ENCODE measurements around the gene MCL1. TPM values are rescaled to one million over a fixed set of nuclear protein-coding genes. Genes with fewer than 3 reads are reported as not detected.
A peak's percentile ranks its signal among the peaks of the same experiment; 100 is the strongest.

The MCL1 gene
- total and polyA plus RNA-seq, 4 donors: 109 to 336 (median 300) TPM

DNA sequence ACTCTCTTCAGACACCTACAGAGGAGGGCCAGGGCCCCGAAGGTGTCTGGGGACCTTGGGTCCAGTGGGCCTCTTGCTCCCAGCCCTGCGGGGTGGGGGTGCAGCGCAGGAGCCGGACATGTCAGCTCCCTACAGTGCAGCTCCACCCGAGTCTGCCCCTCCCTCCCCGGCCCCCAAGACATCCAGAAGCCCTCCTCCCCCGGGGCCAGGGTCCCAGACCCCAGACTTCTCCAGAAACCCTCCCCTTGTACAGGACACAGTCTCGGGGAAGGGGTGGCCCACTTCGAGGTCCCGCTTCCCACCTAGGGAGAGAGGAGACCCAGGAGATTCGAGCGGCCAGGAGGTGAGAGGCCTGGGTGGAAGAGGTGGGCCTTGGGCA is 26.5 kb downstream of the MCL1 start:
- 77 to 78% methylated on average over 12 of the region's 12 CpGs for WGBS, 2 donors
- Histone ChIP-seq H3K9ac (ENCODE audit: insufficient read depth in 1 of 2, low read length in 2 of 2) (no peak overlapping the region), H3K4me1 (ENCODE audit: control insufficient read depth in 5 of 5, insufficient read depth in 5 of 5, low read length in 5 of 5) (peaks cover 0 to 38% (median 7%) of the 10 kb centered on the region in 5 donors), H3K9me3 (ENCODE audit: control insufficient read depth in 4 of 4, insufficient read depth in 3 of 4, low read length in 3 of 4) (no peaks in the 10 kb centered on the region), H3K27me3 (ENCODE audit: control insufficient read depth in 3 of 3, insufficient read depth in 3 of 3, low read length in 2 of 3) (no peaks in the 10 kb centered on the region), H3K4me3 (no peak overlapping the region), H3K27ac (ENCODE audit: low read depth in 1 of 2, low read length in 1 of 2) (peak overlapping the region; percentile 8 to 34), H3K36me3 (ENCODE audit: control insufficient read depth in 4 of 4, insufficient read depth in 4 of 4, low read length in 4 of 4) (peaks cover 0 to 19% (median 5%) of the 10 kb centered on the region in 4 donors)
- TF ChIP-seq, protein P1, sequence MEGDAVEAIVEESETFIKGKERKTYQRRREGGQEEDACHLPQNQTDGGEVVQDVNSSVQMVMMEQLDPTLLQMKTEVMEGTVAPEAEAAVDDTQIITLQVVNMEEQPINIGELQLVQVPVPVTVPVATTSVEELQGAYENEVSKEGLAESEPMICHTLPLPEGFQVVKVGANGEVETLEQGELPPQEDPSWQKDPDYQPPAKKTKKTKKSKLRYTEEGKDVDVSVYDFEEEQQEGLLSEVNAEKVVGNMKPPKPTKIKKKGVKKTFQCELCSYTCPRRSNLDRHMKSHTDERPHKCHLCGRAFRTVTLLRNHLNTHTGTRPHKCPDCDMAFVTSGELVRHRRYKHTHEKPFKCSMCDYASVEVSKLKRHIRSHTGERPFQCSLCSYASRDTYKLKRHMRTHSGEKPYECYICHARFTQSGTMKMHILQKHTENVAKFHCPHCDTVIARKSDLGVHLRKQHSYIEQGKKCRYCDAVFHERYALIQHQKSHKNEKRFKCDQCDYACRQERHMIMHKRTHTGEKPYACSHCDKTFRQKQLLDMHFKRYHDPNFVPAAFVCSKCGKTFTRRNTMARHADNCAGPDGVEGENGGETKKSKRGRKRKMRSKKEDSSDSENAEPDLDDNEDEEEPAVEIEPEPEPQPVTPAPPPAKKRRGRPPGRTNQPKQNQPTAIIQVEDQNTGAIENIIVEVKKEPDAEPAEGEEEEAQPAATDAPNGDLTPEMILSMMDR (IDR thresholded peaks at IDR 0.05; ENCODE audit: control extremely low read depth, extremely low read depth): no peak
- ATAC-seq (ENCODE audit: insufficient read depth, low FRiP score) (no peak), DNase-seq (no peak)

DNA sequence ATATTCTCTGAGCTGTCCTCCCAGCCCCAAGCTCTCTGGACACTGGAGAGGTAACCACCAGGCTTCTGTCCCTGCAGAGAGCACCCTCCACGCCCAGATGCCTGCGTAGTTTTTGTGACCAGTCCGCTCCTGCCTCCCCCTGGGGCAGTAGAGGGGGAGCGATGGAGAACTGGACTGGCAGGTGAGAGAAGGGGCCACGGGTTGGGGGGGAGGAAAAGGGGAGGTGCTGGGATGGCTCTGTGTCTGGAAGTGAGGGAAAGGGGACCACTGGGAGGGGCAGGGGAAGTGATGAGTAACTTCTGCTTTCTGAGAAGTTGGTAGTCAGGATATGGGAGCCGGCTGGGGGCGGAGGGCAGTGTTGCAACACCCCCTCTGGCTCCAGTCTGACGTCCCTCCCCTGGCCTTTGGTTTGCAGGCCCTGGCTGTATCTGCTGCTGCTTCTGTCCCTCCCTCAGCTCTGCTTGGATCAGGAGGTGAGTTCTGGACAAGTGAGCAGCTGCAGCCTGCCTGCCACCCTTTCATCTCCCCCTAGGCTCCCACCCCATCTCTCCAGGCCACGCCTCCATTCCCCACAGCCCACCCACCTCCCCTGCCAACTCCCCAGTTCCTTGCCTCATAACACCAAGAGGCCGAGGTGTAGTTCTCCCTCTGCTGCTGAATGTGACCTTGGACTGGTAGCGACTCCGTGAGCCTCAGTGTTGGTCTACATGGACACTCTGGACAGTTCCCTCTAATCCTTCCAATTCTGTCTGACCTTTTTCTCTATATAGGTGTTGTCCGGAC is 27.1 kb downstream of the MCL1 start:
- Histone ChIP-seq H3K9me3 (ENCODE audit: control insufficient read depth in 4 of 4, insufficient read depth in 3 of 4, low read length in 3 of 4) (no peaks in the 10 kb centered on the region), H3K27ac (ENCODE audit: low read depth in 1 of 2, low read length in 1 of 2) (peak overlapping the region; percentile 34 to 74), H3K27me3 (ENCODE audit: control insufficient read depth in 3 of 3, insufficient read depth in 3 of 3, low read length in 2 of 3) (no peaks in the 10 kb centered on the region), H3K36me3 (ENCODE audit: control insufficient read depth in 4 of 4, insufficient read depth in 4 of 4, low read length in 4 of 4) (peaks cover 0 to 15% (median 5%) of the 10 kb centered on the region in 4 donors), H3K4me3 (no peak overlapping the region), H3K4me1 (ENCODE audit: control insufficient read depth in 5 of 5, insufficient read depth in 5 of 5, low read length in 5 of 5) (peaks cover 0 to 38% (median 7%) of the 10 kb centered on the region in 5 donors), H3K9ac (ENCODE audit: insufficient read depth in 1 of 2, low read length in 2 of 2) (no peak overlapping the region)
- ATAC-seq (ENCODE audit: insufficient read depth, low FRiP score): peak; percentile 56
- 21 to 29% methylated on average over 12 to 13 of the region's 13 CpGs for WGBS, 2 donors
- DNase-seq: peak; percentile 83 to 93 (median 84)
- TF ChIP-seq, protein P1 (IDR thresholded peaks at IDR 0.05; ENCODE audit: control extremely low read depth, extremely low read depth): no peak

GRCh38 chr1:150551784-150552127 is 27.7 kb downstream of the MCL1 start:
- no peaks in the 10 kb centered on the region for H3K9me3 ChIP-seq (ENCODE audit: control insufficient read depth in 4 of 4, insufficient read depth in 3 of 4, low read length in 3 of 4)
- DNase-seq (no peak), ATAC-seq (ENCODE audit: insufficient read depth, low FRiP score) (no peak)
- no peaks in the 10 kb centered on the region for H3K27me3 ChIP-seq (ENCODE audit: control insufficient read depth in 3 of 3, insufficient read depth in 3 of 3, low read length in 2 of 3)
- H3K9ac ChIP-seq (ENCODE audit: insufficient read depth in 1 of 2, low read length in 2 of 2): no peak overlapping the region
- peaks cover 0 to 38% (median 7%) of the 10 kb centered on the region in 5 donors for H3K4me1 ChIP-seq (ENCODE audit: control insufficient read depth in 5 of 5, insufficient read depth in 5 of 5, low read length in 5 of 5)
- TF ChIP-seq, protein P1 (IDR thresholded peaks at IDR 0.05; ENCODE audit: control extremely low read depth, extremely low read depth): no peak
- H3K36me3 ChIP-seq (ENCODE audit: control insufficient read depth in 4 of 4, insufficient read depth in 4 of 4, low read length in 4 of 4): peaks cover 0 to 10% (median 5%) of the 10 kb centered on the region in 4 donors
- no peak overlapping the region for H3K4me3 ChIP-seq
- 0 to 31% methylated on average over 1 of the region's 1 CpG for WGBS, 2 donors
- H3K27ac ChIP-seq (ENCODE audit: low read depth in 1 of 2, low read length in 1 of 2): peak overlapping the region; percentile 2 to 80
